DMS53 treated with DMSO at 0.1 percent for 48 hours (cell line): ENCODE measurements around the gene PTRHD1.

Source experiments
- DNase-seq: peaks from one replicate; lab custom pipeline; 2025; ENCODE audit not compliant: unreplicated experiment; lab: John Stamatoyannopoulos, UW

Gene PTRHD1

GRCh38 chr2:24762518-24762917, 30.7 kb downstream of the PTRHD1 start:
- DNase-seq: no peak

- no peak for DNase-seq
Observed at GRCh38 chr2:24761866-24762265, 31.3 kb downstream of the PTRHD1 start.

- DNase-seq: no peak
Observed at GRCh38 chr2:24756789-24757188, 36.4 kb downstream of the PTRHD1 start.

GRCh38 chr2:24754985-24755705, 38.0 kb downstream of the PTRHD1 start:
- no peak for DNase-seq

- no peak for DNase-seq
Observed at GRCh38 chr2:24749069-24749691, 44.0 kb downstream of the PTRHD1 start.

- no peak for DNase-seq
Observed at GRCh38 chr2:24747299-24747698, 45.9 kb downstream of the PTRHD1 start.

- no peak for DNase-seq
Observed at GRCh38 chr2:24745825-24746224, 47.4 kb downstream of the PTRHD1 start.

GRCh38 chr2:24744356-24744755, 48.8 kb downstream of the PTRHD1 start:
- DNase-seq: no peak

- no peak for DNase-seq
Observed at GRCh38 chr2:24743924-24744323, 49.3 kb downstream of the PTRHD1 start.

- no peak for DNase-seq
Observed at GRCh38 chr2:24742730-24743129, 50.5 kb downstream of the PTRHD1 start.

- no peak for DNase-seq
Observed at GRCh38 chr2:24740142-24740541, 53.0 kb downstream of the PTRHD1 start.
